NCI-H2227 (cell line): ENCODE results near the gene MCRIP1.

ENCODE experiments used
- DNase-seq: peaks from one replicate; lab custom pipeline; 2025; ENCODE audit not compliant: unreplicated experiment; lab: John Stamatoyannopoulos, UW

Gene MCRIP1, protein sequence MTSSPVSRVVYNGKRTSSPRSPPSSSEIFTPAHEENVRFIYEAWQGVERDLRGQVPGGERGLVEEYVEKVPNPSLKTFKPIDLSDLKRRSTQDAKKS

DNA sequence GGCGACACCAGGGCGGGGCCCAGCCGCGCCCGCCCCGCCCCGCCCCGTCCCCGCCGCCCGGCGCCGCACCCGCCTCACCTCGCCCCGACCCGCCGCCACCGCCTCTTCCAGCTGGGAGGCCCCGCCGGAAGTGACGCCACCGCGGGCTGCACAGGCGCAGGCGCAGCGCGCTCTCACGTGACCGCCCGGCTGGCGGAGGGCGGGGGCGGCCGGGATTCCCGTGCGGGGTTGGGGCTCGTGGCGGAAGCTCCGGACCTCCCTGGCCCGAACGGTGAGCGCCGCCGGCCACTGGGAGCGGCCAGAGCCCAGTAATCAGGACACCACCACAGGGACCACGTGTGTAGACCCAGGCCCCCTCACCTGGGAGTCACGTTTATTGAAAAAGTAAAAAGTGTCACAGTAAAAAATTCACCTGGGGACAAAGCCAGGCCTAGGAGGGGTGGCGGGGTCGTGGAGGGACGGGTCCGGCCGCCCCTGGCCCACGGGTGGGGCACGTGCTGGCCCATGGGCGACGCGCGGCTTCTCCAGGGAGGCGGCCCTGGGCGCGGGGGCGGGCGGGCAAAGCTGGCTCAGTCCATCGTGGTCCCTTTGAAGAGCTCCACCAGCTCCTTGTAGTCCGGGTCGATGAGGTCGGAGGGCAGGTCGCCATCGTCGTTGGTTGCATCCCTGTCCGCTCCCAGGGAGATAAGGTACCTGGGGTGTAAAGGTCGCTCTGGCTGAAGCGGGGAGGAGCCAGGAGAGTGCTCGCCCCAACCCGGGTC is at the start of gene MCRIP1:
Gene MCRIP1 (minus strand): TSS at position 132 of the 761 bp plus-strand sequence. CDS start 8,785 bp downstream, outside the sequence.
- DNase-seq = peak; percentile 97

GRCh38 chr17:81879121-81879520 is 46.0 kb upstream of the MCRIP1 start:
- no peak for DNase-seq

DNA sequence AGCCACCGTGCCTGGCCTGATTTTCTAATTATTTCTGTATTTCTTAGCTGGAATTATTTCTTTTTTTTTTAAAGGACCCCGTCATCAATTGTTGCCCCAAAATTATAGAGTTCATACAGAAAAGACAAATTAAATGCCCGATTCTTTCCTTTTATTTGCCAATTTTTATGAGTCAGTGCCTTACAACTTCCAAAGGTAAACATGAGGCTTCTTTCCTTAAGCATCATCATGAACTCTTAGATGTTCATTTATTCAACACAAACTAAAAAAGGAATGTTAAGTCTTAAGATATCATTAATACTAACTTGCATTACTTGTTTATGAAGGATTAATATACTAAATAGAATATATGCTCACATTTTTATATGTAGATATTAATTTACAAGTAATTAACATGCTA is 45.2 kb upstream of the MCRIP1 start:
- no peak for DNase-seq

DNA sequence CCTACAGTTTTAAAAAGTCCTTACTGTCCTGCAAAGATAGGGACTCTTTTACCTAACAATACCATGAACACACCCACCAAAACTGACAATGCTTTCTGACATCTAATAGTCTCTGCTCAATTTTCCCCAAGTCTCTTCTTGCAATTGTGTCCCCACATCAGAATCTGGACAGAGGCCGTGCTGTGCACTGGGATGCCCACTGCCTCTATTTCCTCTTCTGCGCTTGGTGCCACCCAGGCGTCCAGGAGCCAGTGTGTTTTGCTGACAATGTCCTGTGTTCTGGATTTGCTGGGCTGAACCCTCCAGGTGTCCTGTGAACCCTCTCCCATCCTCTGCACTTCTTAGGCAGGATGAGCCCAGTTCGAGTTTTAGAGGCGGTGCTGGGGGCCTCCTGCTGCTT is 44.5 kb upstream of the MCRIP1 start:
- no peak for DNase-seq

GRCh38 chr17:81871387-81872230 is 38.5 kb upstream of the MCRIP1 start:
- DNase-seq = peak; percentile 95

- DNase-seq = no peak
These were observed 37.9 kb upstream of the MCRIP1 start, which contains the start of gene ARHGDIA for GRCh38 chr17:81870981-81871386. Gene ARHGDIA (minus strand): TSS chr17:81871337. CDS start chr17:81869930, 1,407 bp downstream.

GRCh38 chr17:81870131-81870980 is 37.3 kb upstream of the MCRIP1 start:
- DNase-seq = peak; percentile 65

- DNase-seq = peak; percentile 65
These were observed 36.4 kb upstream of the MCRIP1 start for GRCh38 chr17:81869221-81870130.

DNA sequence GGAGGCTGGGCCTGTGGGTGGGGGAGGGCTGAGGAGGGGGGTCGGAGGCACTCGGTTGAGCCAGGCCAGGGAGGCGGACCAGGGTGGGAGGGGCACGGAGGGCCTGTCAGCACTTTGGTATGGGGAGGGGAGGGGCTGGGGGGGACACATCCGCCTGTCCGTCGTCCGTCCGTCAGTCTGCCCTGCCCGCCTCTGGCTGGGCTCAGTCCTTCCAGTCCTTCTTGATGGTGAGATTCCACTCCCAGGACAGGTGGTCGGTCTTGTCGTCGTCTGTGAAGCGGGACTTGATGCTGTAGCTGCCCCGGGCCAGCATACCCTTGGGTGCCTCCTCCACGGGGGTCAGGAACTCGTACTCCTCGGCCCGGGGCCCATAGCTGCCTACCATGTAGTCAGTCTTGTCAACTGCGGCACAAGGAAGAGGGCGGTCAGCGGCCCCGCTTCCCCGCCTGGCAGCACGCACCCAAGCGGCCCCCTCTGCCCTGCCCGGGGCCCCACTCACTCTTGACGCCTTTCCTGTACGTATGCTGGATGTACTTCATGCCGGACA is 35.7 kb upstream of the MCRIP1 start:
- DNase-seq = peak; percentile 44

DNA sequence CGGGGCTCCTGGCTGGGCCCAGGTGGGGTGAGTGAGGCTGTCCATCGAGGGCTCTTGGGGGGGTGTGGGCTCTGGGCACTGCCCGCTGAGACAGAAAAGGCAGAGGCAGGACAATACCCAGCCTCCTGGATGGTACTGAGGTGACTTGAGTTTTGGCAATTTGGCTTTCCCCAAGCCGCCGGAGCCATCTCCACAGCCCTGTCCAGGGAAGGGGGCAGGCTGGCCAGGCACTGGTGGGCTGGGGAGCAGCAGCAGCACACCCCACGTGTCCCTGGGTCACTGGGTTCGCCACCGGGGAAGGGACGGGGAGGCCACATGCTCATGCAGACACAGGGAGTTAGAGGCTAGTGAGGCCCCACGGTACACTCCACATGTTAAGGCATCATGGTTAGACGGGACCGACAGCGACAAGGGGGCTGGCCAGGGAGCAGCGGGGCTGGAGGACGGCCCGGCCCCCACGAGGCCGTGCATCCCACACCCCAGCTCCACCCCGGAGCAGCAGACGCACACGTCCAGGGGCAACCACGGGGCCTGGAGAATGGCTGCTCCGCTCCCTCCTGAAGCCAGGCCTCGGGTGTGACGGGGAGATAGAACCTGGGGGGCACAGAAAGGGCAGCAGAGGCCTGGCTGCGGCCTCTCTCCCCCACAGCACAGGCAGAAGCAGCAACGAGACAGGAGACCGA is 35.0 kb upstream of the MCRIP1 start:
- no peak for DNase-seq

DNA sequence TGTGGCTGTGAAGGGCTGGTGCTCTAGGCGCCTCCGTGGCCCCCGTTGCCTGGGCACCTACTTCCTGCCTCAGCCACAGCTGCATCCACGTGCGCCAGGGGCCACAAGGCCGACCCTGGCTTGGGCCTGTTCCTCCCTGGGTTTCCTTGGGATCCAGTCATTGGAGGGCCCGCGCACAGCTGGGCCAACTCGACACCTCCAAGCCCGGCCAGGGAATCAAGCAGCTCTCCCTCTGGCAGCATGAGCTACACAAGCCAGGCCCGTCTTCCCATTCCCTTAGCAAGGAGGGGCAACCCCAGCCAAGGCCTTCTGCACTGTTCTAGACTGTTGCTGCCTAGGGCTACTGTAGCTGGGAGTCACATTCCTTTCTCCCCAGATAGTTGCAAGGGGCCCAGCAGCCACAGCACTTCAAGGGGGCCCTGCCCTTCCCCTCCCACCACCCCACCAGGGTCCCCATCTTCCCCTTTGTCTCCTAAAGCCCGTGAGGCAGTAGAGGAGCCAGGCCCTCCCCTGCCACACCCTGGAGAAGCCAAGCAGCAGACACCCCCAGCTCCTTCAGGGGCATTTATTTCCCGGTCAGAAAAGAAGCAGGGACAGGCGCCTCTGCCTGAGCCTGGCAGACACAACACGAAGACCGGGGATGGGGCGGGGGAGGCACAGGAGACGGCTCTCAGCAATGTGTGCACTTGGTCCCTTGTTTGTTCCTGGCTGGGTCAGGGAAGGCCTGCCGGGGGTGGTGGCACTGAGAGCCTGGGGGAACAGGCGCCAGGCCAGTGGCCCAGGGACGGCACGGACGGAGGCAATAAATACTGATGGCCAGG is 34.3 kb upstream of the MCRIP1 start:
- DNase-seq = peak; percentile 30

- no peak for DNase-seq
These were observed 33.5 kb upstream of the MCRIP1 start for GRCh38 chr17:81866440-81867169.

- DNase-seq = no peak
These were observed 32.8 kb upstream of the MCRIP1 start for GRCh38 chr17:81865733-81866439.

DNA sequence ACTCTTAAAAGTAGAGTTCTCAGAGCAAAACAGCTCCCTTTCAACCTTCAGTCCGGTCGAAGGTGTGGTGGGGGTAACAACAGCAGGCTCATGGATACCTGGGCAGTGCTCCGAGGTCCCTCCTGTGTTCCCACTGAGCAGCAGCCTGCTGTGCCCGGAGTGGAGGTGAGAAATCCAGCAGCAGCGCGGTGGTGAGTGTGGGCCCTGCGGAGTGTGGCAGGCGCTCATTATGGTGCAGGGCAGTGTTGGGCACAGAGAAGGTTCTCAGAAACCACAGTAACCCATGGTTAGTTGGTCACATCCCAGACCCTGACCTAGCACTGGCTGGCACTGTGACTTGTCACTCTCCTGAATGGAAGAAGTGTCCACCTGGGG is 32.3 kb upstream of the MCRIP1 start:
- DNase-seq = no peak

GRCh38 chr17:81863833-81864768 is 31.0 kb upstream of the MCRIP1 start:
- no peak for DNase-seq
